Testis (tissue), 3 donors: ENCODE results near the gene STXBP5. TPM values are rescaled to one million over a fixed set of nuclear protein-coding genes. Genes with fewer than 3 reads are reported as not detected.

Experiments used
- DNase-seq: peaks from one replicate; pipeline ENCODE4 v3.0.0-alpha.2; 2019
- H3K27ac ChIP-seq, 2 donors: fragments of 200-600 bp; sonication (generic); one replicate each; pipeline ENCODE4 v1.5.1; 2019
- H3K27me3 ChIP-seq: fragments of 200-600 bp; sonication (generic); one replicate; pipeline ENCODE4 v1.5.1; 2019
- H3K36me3 ChIP-seq: fragments of 200-600 bp; sonication (generic); one replicate; pipeline ENCODE4 v1.5.1; 2017; ENCODE audit warnings: low read depth; ENCODE audit errors: missing control alignments
- H3K4me1 ChIP-seq: fragments of 200-600 bp; sonication (generic); one replicate; pipeline ENCODE4 v1.5.1; 2019
- H3K4me3 ChIP-seq, 2 donors: fragments of 200-600 bp; sonication (generic); one replicate each; pipeline ENCODE4 v1.5.1; 2017 to 2019
- H3K9me3 ChIP-seq: fragments of 200-600 bp; sonication (generic); one replicate; pipeline ENCODE4 v1.5.1; 2017
- POLR2A ChIP-seq: fragments of 450-650 bp; IDR thresholded peaks from one replicate; pipeline ENCODE4 v1.6.1; 2017; ENCODE audit warnings: antibody characterized with exemption, mild to moderate bottlenecking, moderate library complexity
- WGBS, 2 donors: methylation state at CpG; one replicate each; pipeline ENCODE4 v1.1.5; 2018; 5-methylcytosine and 5-hydroxymethylcytosine counted together
- intact Hi-C: fragments of 100-400 bp; cut with DNase I; formaldehyde crosslinking; loops from one replicate; pipeline ENCODE4 v1.15.1; 2023; ENCODE audit warnings: low total_unique reads
- polyA plus RNA-seq: library from polyadenylated mRNA; stranded (reverse); fragments of 350-450 nt; fragmentation: Illumina TruSeq; extraction: RNeasy Lipid Tissue Mini Kit (QIAGEN cat#74804); gene quantifications from one replicate; pipeline ENCODE4 v1.2.3, GENCODE V29; 2014; ENCODE audit warnings: low read depth, low replicate concordance; ENCODE audit not compliant: insufficient read depth
- total RNA-seq, 2 donors: library from RNA; depleted of rRNA; stranded (reverse); fragments of >200 nt; gene quantifications; one replicate each; pipeline ENCODE4 v1.2.3, GENCODE V29; 2016
- TF ChIP-seq, protein P1 (sequence below), 3 experiments: fragments of 450-650 bp in 2 of 3; fragments of 200-600 bp in 1 of 3; sonication (generic) in 1 of 3; IDR thresholded peaks; one replicate each; pipeline ENCODE4 v1.5.1; 2016 to 2019; ENCODE audit warnings: antibody characterized with exemption in 3 of 3, mild to moderate bottlenecking in 2 of 3, moderate library complexity in 1 of 3

Gene STXBP5
- total and polyA plus RNA-seq, 3 donors from 2014 or later = 29.9 to 47.4 (median 43.5) TPM

DNA sequence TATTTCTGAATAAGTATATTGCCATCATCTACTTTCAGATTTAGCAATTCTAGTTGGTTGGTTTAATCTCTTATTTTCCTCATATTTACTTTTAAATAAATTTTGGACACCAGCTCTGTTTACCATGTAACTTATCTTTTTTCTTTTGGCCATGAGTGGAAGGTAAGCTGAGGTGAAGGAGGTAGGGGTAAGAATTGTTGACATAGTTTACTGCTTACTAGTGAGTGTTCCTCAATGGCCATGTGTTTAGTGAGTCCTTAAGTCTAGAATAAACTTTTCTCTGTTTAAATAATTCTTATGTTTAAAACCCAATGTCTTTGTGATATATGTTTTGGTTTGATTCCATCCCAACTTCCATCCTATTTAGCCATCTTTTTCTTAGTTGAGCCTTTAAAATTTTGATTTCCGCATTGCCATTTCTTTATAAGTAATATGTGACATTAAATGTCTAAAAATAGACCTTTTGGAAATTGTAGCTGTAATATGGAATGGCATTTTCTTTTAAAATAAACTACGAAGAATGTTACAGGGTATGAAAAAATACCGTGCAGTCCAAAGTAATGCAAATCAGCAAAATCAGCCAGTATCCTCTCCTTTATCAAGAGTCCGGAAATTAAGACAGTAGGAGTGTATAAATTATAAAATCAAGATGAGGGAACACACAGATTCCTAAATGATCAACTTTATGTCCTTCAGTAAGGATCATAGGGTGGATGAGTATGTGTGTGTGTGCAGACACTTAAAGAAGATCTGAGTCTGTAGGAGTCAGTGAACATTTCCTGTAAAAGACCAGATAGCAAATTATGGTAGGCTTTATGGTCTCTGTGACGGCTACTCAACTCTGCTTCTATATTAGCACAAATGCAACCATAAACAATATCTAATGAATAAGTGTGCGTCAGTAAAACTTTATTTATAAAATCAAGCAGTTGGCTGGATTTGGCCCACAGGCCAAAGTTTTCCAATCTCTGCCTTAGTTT, 10.3 kb downstream of the STXBP5 start:
- no peaks in the 10 kb centered on the region for H3K36me3 ChIP-seq
- no peaks in the 10 kb centered on the region for H3K9me3 ChIP-seq
- 95 to 96% methylated on average over 6 of the region's 6 CpGs for WGBS, 2 donors
- H3K27ac ChIP-seq = no peak overlapping the region
- no peaks in the 10 kb centered on the region for H3K27me3 ChIP-seq
- no peak for DNase-seq
- no peaks in the 10 kb centered on the region for H3K4me1 ChIP-seq
- no peak overlapping the region for H3K4me3 ChIP-seq
- TF ChIP-seq, protein P1, sequence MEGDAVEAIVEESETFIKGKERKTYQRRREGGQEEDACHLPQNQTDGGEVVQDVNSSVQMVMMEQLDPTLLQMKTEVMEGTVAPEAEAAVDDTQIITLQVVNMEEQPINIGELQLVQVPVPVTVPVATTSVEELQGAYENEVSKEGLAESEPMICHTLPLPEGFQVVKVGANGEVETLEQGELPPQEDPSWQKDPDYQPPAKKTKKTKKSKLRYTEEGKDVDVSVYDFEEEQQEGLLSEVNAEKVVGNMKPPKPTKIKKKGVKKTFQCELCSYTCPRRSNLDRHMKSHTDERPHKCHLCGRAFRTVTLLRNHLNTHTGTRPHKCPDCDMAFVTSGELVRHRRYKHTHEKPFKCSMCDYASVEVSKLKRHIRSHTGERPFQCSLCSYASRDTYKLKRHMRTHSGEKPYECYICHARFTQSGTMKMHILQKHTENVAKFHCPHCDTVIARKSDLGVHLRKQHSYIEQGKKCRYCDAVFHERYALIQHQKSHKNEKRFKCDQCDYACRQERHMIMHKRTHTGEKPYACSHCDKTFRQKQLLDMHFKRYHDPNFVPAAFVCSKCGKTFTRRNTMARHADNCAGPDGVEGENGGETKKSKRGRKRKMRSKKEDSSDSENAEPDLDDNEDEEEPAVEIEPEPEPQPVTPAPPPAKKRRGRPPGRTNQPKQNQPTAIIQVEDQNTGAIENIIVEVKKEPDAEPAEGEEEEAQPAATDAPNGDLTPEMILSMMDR (IDR thresholded peaks at IDR 0.05) = no peak
- no peak for TF ChIP-seq POLR2A
- intact Hi-C loops = no loop called here

DNA sequence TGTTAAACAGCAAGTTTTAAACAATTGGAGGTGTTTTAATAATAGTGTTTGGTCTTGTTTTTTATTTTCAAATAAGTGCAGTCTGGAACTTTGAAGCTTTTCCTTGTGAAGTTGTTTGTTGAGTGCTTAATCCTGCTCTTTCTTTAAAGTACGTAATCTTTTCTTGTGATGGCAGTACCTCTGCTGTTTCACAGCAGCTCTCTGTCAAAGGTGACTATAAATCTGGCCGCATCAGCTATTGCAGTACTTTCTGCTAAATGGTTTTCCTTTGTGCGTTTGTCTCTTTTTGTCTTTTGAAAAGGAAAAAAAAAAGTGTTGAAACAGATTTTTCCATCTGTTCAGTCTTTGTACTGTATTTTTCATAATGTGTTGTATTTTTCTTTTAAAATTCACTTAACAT, 12.7 kb downstream of the STXBP5 start:
- TF ChIP-seq, protein P1 (IDR thresholded peaks at IDR 0.05) = no peak
- no peak for TF ChIP-seq POLR2A
- Histone ChIP-seq H3K36me3 (no peaks in the 10 kb centered on the region), H3K9me3 (no peaks in the 10 kb centered on the region), H3K4me3 (no peak overlapping the region), H3K27me3 (no peaks in the 10 kb centered on the region), H3K4me1 (no peaks in the 10 kb centered on the region), H3K27ac (no peak overlapping the region)
- intact Hi-C loops = no loop called here
- 71 to 81% methylated on average over 3 of the region's 3 CpGs for WGBS, 2 donors
- DNase-seq = no peak

DNA sequence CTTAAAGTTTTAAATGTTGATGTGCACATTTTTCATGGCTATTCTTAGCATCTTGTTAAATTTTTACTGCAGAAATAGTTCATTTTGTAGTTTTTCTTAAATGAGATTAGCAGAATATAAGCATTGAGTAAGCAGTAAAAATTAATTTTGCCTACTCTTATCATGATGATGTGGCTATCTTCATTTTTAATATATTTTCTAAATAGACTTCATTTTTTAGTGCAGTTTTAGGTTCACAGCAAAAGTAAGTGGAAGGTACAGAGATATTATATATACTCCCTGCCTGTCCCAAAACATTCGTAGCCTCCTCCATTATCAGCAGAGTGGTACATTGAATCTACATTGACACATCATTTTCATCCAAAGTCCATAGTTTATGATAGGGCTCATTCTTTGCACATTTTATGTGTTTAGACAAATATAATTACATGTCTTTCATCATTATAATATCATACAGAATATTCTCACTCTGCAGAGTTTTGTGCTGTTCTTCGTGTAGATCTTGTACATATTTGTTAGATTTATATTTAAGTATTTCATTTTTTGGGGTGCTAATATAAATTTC, 13.7 kb downstream of the STXBP5 start:
- H3K27ac ChIP-seq = no peak overlapping the region

DNA sequence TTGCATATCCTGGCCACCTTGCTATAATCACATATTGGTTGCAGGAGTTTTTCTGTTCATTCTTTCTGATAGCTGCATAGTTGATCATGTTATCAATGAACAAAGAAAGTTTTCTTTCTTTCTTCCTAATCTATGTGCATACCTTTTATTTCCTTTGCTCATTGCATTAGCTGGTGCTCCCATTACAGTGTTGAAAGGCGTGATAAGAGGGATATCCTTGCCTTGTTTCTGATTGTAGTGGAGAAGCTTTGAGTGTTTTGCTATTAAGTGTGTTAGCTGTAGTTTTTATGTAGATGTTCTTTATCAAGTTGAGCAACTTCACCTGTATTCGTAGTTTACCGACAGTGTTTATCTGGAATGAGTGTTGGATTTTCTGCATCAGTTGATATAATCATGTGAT, 14.6 kb downstream of the STXBP5 start:
- Histone ChIP-seq H3K36me3 (no peaks in the 10 kb centered on the region), H3K27ac (no peak overlapping the region), H3K4me1 (no peaks in the 10 kb centered on the region), H3K4me3 (no peak overlapping the region), H3K9me3 (no peaks in the 10 kb centered on the region), H3K27me3 (no peaks in the 10 kb centered on the region)
- DNase-seq = no peak
- 92 to 94% methylated on average over 3 of the region's 3 CpGs for WGBS, 2 donors
- TF ChIP-seq, protein P1 (IDR thresholded peaks at IDR 0.05) = no peak
- no peak for TF ChIP-seq POLR2A
- intact Hi-C loops = no loop called here

More for the DNA sequence above, 13.7 kb downstream of the STXBP5 start:
- TF ChIP-seq, protein P1 (IDR thresholded peaks at IDR 0.05) = no peak
- TF ChIP-seq POLR2A = no peak
- DNase-seq = no peak
- Histone ChIP-seq H3K4me3 (no peak overlapping the region), H3K9me3 (no peaks in the 10 kb centered on the region), H3K27me3 (no peaks in the 10 kb centered on the region), H3K4me1 (no peaks in the 10 kb centered on the region), H3K36me3 (no peaks in the 10 kb centered on the region)
- intact Hi-C loops = no loop called here
- 83 to 94% methylated on average over 2 of the region's 2 CpGs for WGBS, 2 donors
